Activated T-cell treated with anti-CD3 and anti-CD28 coated beads, Interleukin-2, amount 50 U/mL, for 24 hours (primary cell): Measurements from ENCODE around the gene NCR3LG1.

Source experiments
- DNase-seq: peaks from one replicate; pipeline ENCODE4 v3.0.0-alpha.2; 2020
- H3K27ac Mint-ChIP-seq: 2 replicates; pipeline ENCODE4 v1.8.0; 2020; ENCODE audit warnings: mild to moderate bottlenecking, mixed read lengths
- H3K27me3 Mint-ChIP-seq: 2 replicates; pipeline ENCODE4 v1.8.0; 2020; ENCODE audit warnings: mixed read lengths
- H3K36me3 Mint-ChIP-seq: 2 replicates; pipeline ENCODE4 v1.8.0; 2020; ENCODE audit warnings: low read depth, mixed read lengths
- H3K4me1 Mint-ChIP-seq: 2 replicates; pipeline ENCODE4 v1.8.0; 2020; ENCODE audit warnings: low read depth, mixed read lengths
- H3K4me3 Mint-ChIP-seq: 2 replicates; pipeline ENCODE4 v1.8.0; 2020; ENCODE audit warnings: mild to moderate bottlenecking, moderate library complexity, mixed read lengths
- H3K9me3 Mint-ChIP-seq: 2 replicates; pipeline ENCODE4 v1.8.0; 2020; ENCODE audit warnings: mixed read lengths

The NCR3LG1 gene

DNA sequence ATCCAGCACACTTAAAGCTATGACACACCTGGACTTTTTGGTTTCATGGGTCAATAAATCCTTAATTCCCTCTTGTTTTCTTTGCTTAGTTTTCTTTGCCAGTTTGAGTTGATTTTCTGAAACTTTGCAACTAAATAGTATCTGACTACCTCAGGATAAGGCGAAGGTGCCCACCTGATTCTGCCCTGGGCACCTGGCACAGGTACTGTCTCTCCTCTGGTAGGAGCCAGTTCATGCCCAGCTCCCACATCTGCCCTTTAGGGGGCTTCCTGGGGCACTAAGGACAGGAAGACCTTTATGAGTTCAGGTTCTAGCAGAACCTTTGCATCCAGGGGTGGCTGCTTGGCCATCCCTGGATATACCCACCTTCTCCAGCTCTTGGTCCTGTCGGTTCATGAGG is 56.4 kb downstream of the NCR3LG1 start:
- H3K27ac Mint-ChIP-seq, result no peak overlapping the region
- H3K27me3 Mint-ChIP-seq, result peaks cover 6% of the 10 kb centered on the region
- H3K9me3 Mint-ChIP-seq, result no peaks in the 10 kb centered on the region
- no peak for DNase-seq
- H3K4me1 Mint-ChIP-seq, result no peaks in the 10 kb centered on the region
- no peak overlapping the region for H3K4me3 Mint-ChIP-seq
- no peaks in the 10 kb centered on the region for H3K36me3 Mint-ChIP-seq

DNA sequence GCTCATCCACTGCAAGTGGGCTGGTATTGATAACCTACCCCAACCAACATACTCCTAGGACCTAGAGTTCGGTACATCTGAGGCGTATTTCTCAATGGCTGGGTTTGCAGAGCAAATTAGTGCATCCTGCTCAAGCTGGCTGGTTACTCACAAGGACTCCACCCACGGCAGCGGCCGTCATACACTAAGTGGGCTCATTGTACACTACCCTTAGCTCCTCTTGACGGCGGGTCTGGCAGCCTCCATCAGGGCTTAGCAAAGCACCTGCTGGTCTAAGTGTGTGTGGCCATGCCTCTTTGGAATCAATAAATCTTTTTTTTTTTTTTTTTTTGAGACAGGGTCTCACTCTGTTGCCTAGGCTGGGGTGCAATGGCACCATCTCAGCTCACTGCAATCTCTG is 57.0 kb downstream of the NCR3LG1 start:
- H3K9me3 Mint-ChIP-seq, result no peaks in the 10 kb centered on the region
- no peak for DNase-seq
- H3K27me3 Mint-ChIP-seq, result peaks cover 11% of the 10 kb centered on the region
- H3K4me3 Mint-ChIP-seq, result no peak overlapping the region
- no peak overlapping the region for H3K27ac Mint-ChIP-seq
- H3K36me3 Mint-ChIP-seq, result no peaks in the 10 kb centered on the region
- no peaks in the 10 kb centered on the region for H3K4me1 Mint-ChIP-seq

DNA sequence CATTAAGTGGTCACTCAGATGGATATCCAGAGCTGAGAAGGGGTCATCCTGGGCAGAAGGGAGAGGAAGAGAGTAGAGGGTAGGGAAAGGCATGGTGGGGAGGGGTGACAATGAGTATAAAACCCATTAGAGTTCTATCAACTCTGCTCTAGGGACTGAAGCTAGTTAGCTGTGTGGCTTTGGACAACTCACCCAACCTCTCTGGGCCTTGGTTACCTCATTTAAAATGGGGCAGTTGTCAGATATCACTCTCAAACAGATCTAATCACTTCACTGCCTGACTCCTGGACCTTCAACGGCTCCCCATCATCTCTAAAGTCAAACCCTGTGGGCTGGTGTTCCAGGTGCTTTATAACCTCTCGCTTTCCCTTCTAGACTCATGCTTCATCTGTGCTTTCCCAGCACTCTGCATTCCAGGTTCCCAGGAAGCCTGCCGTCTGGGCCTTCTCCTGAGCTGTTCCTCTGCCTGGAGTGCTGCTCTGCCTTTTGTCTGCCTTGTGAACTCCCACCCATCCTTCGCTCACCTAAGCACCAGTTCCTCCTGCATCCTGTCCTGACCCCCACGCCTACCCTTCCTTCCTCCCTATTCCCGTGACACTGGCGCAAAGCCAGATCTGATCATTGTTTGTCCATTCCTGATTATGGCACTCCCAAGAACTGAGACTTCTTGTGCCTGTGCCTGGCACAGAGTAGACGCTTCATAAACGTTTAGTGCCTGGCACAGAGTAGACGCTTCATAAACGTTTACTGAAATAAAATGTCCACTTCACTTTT is 59.2 kb downstream of the NCR3LG1 start:
- peaks cover 5% of the 10 kb centered on the region for H3K4me1 Mint-ChIP-seq
- H3K27me3 Mint-ChIP-seq, result peaks cover 26% of the 10 kb centered on the region
- no peaks in the 10 kb centered on the region for H3K36me3 Mint-ChIP-seq
- H3K9me3 Mint-ChIP-seq, result no peaks in the 10 kb centered on the region
- no peak overlapping the region for H3K27ac Mint-ChIP-seq
- DNase-seq, result no peak
- no peak overlapping the region for H3K4me3 Mint-ChIP-seq

GRCh38 chr11:17411418-17411817 is 59.8 kb downstream of the NCR3LG1 start:
- no peaks in the 10 kb centered on the region for H3K36me3 Mint-ChIP-seq
- H3K9me3 Mint-ChIP-seq, result no peaks in the 10 kb centered on the region
- no peak for DNase-seq
- peaks cover 5% of the 10 kb centered on the region for H3K4me1 Mint-ChIP-seq
- no peak overlapping the region for H3K4me3 Mint-ChIP-seq
- H3K27me3 Mint-ChIP-seq, result peaks cover 27% of the 10 kb centered on the region
- H3K27ac Mint-ChIP-seq, result no peak overlapping the region

- Mint-ChIP-seq H3K27ac (no peak overlapping the region), H3K27me3 (peaks cover 32% of the 10 kb centered on the region), H3K9me3 (no peaks in the 10 kb centered on the region), H3K4me1 (peaks cover 5% of the 10 kb centered on the region), H3K4me3 (no peak overlapping the region), H3K36me3 (no peaks in the 10 kb centered on the region)
- no peak for DNase-seq
Observed at GRCh38 chr11:17412488-17413180, 61.0 kb downstream of the NCR3LG1 start.

DNA sequence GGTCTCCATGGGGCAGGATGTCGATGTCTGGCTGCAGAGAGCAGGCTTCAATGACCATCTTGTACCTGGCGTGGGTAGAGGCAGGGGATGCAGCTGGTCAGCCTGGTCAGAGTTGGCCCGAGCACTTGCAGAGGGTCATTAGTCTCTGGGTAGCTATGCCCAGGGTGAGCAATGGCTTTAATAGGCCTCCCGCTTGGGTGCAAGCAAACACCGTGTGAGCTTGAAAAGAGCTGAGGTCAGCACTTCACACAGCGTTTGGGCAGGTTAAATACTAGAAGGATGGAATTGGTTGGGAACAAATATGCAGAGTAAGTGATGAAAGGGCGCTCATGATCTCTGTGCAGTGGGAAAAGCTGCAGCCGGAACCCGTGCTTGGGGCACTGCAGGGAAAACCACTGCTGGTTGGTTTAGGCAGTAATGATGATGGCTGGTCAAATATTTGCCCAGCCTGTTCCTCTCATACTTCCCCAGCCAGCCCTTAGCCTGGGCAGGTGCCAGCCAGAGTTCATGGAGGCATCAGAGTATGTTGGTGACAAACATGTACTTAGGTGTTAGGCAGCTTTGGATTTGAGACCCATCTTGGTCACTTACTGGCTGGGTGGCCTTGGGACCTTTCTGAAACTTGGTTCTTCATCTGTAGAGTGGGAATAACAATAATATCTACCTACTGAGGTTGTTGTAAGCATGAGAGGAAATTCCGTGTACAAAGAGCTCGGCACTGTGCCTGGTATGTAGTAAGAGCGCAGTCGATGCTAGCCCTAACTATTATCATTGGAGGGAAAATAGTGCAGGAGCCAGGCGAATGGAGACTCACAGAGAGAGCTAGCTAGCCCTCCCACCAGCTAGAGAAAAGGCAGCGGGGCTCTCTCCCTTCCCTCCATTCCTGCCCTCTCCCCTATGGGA is 62.1 kb downstream of the NCR3LG1 start:
- Mint-ChIP-seq H3K9me3 (no peaks in the 10 kb centered on the region), H3K4me3 (no peak overlapping the region), H3K27ac (no peak overlapping the region), H3K4me1 (peaks cover 5% of the 10 kb centered on the region), H3K36me3 (no peaks in the 10 kb centered on the region), H3K27me3 (peaks cover 38% of the 10 kb centered on the region)
- no peak for DNase-seq

DNA sequence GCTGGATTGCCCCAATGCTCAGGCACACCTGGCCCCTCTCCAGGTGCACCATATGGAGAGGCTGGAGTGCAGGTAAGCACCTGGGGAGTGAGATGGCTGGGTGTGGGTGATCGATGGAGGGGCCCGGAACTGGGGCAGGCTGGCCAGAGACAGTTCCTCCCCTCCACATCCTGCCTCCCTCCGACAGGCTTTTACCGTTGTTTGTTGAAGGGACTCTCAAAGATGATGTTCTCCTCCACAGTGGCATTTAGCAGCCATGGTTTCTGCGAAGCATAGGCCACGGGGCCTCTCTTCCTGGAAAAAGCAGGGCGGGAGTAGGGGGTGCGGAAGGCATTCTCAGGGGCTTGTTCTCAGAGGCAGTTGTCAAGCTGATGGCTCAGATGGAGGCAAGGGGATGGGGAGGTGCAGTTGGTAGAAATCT is 62.7 kb downstream of the NCR3LG1 start:
- no peaks in the 10 kb centered on the region for H3K9me3 Mint-ChIP-seq
- H3K4me3 Mint-ChIP-seq, result no peak overlapping the region
- H3K27ac Mint-ChIP-seq, result no peak overlapping the region

DNA sequence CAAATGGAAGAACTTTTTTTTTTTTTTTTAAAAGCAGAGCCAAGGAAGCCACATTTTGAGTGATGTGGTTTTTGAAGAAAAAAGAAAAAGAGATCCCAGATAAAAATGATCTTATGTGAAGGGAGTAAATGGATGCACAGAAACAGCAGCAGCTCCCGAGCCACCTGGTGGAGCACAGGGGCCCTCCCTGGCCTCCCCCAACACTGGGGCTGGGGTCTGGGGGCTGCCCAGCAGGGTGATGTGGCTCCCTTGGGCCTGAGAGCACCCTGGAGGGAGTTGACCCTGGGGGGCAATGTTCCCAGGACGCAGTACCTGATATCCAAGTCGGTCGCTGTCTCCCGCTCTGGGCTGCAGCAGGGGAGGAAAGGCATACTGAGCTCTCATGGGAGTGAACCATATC is 63.4 kb downstream of the NCR3LG1 start:
- no peaks in the 10 kb centered on the region for H3K9me3 Mint-ChIP-seq
- H3K27ac Mint-ChIP-seq, result no peak overlapping the region
- no peaks in the 10 kb centered on the region for H3K36me3 Mint-ChIP-seq
- peaks cover 50% of the 10 kb centered on the region for H3K27me3 Mint-ChIP-seq
- DNase-seq, result no peak
- H3K4me3 Mint-ChIP-seq, result no peak overlapping the region
- H3K4me1 Mint-ChIP-seq, result peaks cover 5% of the 10 kb centered on the region

More for the DNA sequence above, 62.7 kb downstream of the NCR3LG1 start:
- DNase-seq, result no peak
- no peaks in the 10 kb centered on the region for H3K36me3 Mint-ChIP-seq
- H3K4me1 Mint-ChIP-seq, result peaks cover 5% of the 10 kb centered on the region
- peaks cover 44% of the 10 kb centered on the region for H3K27me3 Mint-ChIP-seq

GRCh38 chr11:17415523-17416104 is 64.0 kb downstream of the NCR3LG1 start:
- H3K9me3 Mint-ChIP-seq, result no peaks in the 10 kb centered on the region
- H3K4me3 Mint-ChIP-seq, result no peak overlapping the region
- peaks cover 51% of the 10 kb centered on the region for H3K27me3 Mint-ChIP-seq
- DNase-seq, result no peak
- H3K4me1 Mint-ChIP-seq, result peaks cover 5% of the 10 kb centered on the region
- no peak overlapping the region for H3K27ac Mint-ChIP-seq
- H3K36me3 Mint-ChIP-seq, result no peaks in the 10 kb centered on the region

DNA sequence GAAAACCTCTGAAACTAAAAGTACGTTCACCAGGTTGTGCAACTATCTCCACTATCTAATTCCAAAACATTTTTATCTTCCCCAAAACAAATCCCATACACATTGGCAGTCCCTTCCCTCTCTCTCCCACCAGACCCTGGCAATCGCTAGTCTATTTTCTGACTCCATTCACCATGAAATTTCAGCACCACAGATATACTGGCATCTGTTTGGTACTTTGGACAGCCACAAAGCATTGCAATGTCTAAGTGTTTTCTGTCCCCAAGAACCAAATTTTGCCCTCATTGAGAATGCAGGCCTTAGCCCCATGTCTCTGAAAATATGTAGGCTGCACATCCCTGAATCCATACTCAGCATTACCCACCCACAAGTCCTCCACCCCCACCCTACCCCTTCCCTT is 64.9 kb downstream of the NCR3LG1 start:
- Mint-ChIP-seq H3K36me3 (no peaks in the 10 kb centered on the region), H3K9me3 (no peaks in the 10 kb centered on the region), H3K27ac (no peak overlapping the region), H3K27me3 (peaks cover 58% of the 10 kb centered on the region), H3K4me3 (no peak overlapping the region), H3K4me1 (peaks cover 5% of the 10 kb centered on the region)
- DNase-seq, result no peak

- DNase-seq, result no peak
- peaks cover 5% of the 10 kb centered on the region for H3K4me1 Mint-ChIP-seq
- peaks cover 61% of the 10 kb centered on the region for H3K27me3 Mint-ChIP-seq
- H3K27ac Mint-ChIP-seq, result no peak overlapping the region
- no peak overlapping the region for H3K4me3 Mint-ChIP-seq
- H3K36me3 Mint-ChIP-seq, result no peaks in the 10 kb centered on the region
- H3K9me3 Mint-ChIP-seq, result no peaks in the 10 kb centered on the region
Observed at GRCh38 chr11:17418444-17419081, 67.0 kb downstream of the NCR3LG1 start.

DNA sequence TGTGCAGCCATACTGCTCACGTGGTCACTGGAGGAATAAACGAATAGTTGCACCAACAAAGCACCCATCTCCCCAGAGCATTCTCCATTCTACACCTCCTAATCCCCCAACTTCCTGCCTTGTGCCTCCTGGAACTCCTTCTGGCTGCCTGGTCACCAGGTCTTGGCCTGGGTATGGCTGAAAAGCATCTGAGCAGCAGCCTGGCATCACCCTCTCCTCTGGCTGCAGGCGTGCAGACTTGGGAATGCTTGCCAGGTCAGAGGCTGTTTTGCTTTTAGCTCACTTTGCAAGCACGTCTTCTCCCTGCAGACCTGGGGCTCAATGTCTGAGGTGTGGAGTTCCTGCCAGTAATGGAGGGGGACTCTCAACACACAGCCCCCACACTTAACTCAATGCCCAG is 70.2 kb downstream of the NCR3LG1 start:
- Mint-ChIP-seq H3K4me1 (no peaks in the 10 kb centered on the region), H3K9me3 (no peaks in the 10 kb centered on the region), H3K27me3 (peaks cover 45% of the 10 kb centered on the region), H3K36me3 (no peaks in the 10 kb centered on the region), H3K27ac (no peak overlapping the region), H3K4me3 (no peak overlapping the region)
- no peak for DNase-seq

DNA sequence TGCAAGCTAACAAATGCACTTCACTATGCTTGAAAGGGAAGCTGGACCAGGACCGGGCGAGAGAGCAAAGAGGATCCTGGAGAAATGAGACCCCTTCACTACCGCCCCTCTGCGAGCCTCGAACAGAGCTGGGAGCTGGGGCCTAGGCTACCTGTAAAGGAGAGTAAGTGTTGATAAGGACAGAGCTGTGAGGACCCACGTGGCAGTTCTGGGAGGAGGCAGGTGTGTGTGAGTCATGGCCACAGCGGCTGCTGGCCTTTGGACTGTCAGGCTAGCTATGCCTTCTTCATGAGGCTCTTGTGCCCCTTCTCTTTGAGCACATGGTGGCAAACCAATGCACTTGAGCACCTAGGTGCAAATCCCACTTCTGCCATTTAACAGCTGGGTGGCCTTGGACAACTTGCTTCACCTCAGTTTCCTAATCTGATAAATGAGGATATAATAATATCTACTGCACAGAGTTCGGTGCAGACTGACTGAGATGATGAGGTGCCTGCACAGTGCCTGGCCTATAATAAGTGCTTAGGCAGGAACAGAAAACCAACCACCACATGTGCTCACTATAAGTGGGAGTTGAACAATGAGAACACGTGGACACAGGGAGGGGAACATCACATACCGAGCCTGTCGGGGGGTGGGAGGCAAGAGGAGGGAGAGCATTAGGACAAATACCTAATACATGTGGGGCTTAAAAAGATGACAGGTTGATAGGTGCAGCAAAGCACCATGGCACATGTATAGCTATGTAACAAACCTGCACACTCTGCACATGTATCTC is 72.1 kb downstream of the NCR3LG1 start:
- Mint-ChIP-seq H3K27me3 (peaks cover 37% of the 10 kb centered on the region), H3K27ac (no peak overlapping the region), H3K9me3 (no peaks in the 10 kb centered on the region), H3K4me1 (no peaks in the 10 kb centered on the region), H3K4me3 (no peak overlapping the region), H3K36me3 (no peaks in the 10 kb centered on the region)
- DNase-seq, result no peak
